GM19328 (cell line): ENCODE data around the gene CCDC197.
A peak's percentile ranks its signal among the peaks of the same experiment; 100 is the strongest.

ENCODE experiments used
- ATAC-seq: cut with Tn5 transposase; IDR thresholded peaks from one replicate; pipeline ENCODE4 v1.9.1; 2021; ENCODE audit warnings: mild to moderate bottlenecking, moderate library complexity; ENCODE audit not compliant: unreplicated experiment

Gene CCDC197

DNA sequence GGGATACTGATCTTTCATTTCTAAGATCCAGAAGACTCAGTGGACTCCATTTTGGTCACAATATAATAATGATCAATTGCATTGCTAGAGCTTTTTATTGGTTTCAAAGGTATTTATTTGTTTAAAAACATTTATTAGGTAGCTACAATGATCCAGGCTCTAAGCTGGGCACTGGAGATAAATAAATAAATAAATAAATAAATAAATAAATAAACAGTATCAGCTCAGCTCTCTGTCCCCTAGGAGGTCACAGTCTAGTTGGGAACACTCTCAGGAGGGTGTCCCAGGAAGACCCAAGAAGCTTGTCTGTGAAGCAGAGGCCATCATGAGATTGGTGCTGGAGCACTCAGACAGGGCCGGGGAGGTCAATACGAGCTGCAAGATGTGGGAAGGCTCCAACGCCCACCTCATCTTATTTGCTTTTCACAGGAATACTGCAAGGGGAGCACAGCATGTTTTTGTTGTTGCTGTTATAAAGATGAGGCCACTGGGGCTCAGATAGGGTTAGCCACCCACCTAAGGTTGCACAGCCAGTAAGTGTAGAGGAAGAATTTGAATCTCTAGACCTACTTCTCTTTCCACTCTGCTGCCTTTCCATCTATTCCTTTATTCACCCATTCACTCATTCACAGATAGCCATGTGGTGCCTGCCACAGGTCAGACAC lies 36.2 kb upstream of the CCDC197 start:
- no peak for ATAC-seq

- ATAC-seq = no peak
These were observed 35.5 kb upstream of the CCDC197 start for GRCh38 chr14:93961620-93962019.

DNA sequence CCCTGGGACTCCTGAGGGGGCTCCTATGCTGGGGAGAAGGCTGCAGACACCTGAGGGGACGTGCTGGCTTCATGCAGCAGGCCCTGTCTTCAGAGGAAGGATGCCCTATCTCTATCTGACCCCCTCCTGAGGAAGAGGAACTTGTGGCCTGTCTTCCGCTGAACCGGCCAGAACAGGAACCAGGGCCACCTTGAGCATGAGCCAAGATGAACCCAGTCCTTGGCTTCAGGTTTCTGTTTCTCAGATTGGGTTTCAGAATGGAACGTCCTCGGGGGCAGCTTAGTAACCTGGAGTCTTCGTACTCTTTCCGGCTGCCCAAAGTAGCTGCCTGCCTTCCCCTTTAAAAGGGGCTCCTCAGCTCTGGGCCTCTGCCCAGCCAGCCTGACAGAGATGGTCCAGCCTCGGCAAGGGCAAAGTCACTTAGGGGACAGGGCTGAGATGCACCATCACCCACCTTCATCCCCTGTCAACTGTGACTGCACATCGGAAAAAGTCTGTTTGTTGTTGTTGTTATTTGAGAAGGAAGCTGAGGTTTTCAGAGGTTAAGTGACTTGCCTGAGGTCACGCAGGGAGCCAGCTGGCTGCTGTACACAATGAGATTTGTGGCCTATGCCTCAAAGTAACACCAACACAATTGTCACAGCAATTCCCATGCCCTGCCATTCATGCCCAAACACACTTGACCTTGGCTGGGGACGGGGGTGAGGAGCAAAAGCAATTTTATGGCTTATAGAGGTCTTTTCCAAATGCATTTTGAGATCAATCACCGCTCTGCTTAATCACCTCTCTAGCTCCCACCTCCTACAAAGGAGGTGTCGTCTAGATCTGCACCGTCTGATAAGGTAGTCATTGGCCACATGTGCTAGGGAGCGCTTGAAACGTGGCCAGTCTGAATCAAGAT lies 34.1 kb upstream of the CCDC197 start:
- ATAC-seq = peak; percentile 50

GRCh38 chr14:93963692-93964091 lies 33.4 kb upstream of the CCDC197 start:
- no peak for ATAC-seq

GRCh38 chr14:93964281-93964680 lies 32.8 kb upstream of the CCDC197 start:
- ATAC-seq = no peak

- ATAC-seq = no peak
These were observed 32.2 kb upstream of the CCDC197 start for GRCh38 chr14:93964820-93965286.

GRCh38 chr14:93965287-93965821 lies 31.7 kb upstream of the CCDC197 start:
- no peak for ATAC-seq

GRCh38 chr14:93965946-93966474 lies 31.1 kb upstream of the CCDC197 start:
- ATAC-seq = no peak

GRCh38 chr14:93967637-93968250 lies 29.4 kb upstream of the CCDC197 start:
- ATAC-seq = peak; percentile 32

GRCh38 chr14:93969082-93969828 lies 27.8 kb upstream of the CCDC197 start:
- no peak for ATAC-seq

DNA sequence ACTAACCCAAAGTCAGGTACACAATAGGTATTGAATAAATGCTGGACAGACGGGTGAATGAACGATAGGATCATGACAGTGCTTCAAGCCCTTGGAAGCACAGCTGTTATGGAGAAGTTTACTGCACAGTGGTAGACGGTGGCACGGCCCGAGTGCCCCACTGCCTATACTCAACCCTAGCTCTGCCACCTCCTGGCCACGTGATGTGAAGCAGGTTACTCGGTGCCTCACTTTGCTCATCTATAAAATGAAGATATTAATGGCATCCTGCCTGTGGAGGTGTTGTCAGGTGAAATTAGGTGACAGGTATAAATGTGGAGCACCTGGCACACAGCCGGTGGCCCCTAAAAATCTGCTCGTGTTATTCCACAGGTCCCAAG lies 26.5 kb upstream of the CCDC197 start:
- ATAC-seq = no peak

DNA sequence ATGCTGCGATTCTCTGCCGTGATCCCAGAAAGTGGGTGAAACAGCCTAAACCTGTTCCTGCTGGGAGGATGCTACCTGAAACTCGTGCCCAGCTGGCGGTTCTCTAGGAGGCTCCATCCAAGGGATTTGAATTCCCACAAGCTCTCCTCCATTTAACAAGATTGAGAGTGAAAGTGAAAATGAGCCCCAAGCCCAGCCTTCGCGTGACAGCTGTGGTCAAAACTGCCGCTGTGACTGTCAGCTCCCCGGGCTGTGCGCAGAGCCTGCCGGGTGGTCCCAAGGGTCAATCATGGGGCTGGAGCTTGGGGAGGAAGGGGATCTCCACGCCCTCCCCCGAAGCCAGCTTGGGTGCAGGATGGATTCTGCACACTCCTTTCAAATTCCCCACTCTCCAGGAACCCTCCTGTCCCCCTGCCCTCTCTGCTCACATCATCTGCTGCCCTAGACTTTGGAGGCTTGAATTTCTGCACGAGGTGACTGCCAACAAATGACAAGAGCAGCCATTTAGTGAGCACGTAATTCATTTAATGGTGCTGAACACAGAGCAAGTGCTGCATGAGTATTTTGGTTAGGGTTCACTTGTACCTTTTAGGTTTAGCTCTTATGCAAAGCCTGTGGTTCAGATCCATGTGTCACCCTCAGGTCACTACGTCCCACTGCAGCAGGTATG lies 26.0 kb upstream of the CCDC197 start:
- ATAC-seq = peak; percentile 41

DNA sequence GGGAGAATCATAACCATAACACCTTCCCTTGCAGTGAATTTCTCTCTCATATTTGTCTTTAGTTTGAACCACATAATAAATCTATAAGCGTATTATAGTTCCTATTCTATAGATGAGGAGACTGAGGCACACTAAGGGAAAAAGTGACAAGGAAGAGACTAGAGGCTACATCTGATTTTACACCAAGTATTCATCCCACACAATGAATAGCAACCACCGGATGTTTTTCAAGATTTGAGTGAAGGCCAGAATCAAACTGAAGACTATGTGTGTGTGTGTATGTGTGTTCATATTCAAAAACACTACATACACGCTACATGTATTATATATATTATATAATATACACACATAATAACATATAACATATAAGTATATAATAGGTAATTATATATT lies 25.5 kb upstream of the CCDC197 start:
- no peak for ATAC-seq

DNA sequence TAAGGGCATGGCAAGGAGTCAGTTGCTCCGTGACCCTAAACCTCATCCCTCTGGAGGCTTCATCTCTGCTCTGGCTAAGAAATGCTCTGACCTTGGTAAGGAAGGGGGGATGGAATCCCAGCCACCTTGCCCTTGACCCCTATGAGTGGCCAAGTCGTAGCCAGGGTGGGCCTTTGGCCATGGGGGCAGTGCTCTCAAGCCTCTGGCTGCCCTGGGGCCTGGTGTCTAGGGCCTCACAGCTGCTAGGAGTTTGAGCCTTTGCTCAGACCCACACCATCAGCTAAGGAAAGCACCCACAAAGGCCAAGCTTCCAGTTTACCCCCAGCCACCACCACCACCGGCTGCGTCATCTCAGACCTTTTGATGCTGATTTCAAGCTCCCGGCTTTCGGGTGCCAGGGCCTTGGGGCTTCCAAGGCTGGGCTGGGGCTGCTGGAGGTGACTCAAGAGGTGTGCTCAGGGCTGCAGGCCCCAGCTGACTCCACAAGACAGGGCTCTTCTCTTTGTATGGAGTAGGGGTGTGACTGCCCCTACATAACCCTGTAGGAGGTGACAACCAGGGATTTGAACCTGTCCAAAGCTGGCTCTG lies 24.4 kb upstream of the CCDC197 start:
- no peak for ATAC-seq

DNA sequence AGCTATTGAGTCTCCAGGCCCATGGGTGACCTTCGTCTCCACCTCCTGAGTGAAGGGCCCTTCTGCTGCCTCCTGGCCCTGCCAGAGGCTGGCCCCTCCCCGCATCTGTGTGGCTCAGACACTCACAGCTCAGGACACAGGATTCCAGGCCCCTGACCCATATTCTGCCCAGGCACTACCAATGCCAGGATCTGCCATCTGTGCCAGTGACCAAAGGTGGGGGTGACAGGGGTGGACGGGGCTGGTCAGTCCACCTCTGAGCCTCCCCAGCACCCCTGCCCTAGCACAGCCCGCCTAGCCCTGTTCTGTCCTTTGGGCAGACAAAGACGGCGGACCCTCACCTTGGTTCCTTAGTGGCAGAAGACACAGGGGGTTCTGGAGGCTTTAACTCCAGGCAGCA lies 23.5 kb upstream of the CCDC197 start:
- ATAC-seq = no peak

DNA sequence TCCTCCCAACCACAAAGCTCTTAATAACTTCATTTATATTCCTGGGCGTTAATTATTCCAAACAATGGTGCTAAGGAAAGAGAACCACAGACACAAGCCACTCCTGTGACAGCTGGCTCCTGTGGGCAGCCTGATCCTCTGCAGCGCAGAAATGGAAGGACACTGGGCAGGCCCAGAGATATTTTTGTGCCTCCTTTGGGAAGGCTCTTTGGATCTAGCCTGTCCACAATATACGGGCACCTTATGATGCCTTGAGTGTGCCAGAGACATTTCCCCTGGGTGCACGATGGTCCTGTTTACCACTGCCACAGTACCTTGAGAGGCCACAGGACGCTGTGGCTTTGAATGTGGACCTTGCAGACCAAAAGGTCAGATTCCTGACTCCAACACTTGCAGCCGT lies 22.8 kb upstream of the CCDC197 start:
- ATAC-seq = no peak

GRCh38 chr14:93974833-93975232 lies 22.3 kb upstream of the CCDC197 start:
- no peak for ATAC-seq

GRCh38 chr14:93975791-93976476 lies 21.2 kb upstream of the CCDC197 start:
- peak; percentile 67 for ATAC-seq

DNA sequence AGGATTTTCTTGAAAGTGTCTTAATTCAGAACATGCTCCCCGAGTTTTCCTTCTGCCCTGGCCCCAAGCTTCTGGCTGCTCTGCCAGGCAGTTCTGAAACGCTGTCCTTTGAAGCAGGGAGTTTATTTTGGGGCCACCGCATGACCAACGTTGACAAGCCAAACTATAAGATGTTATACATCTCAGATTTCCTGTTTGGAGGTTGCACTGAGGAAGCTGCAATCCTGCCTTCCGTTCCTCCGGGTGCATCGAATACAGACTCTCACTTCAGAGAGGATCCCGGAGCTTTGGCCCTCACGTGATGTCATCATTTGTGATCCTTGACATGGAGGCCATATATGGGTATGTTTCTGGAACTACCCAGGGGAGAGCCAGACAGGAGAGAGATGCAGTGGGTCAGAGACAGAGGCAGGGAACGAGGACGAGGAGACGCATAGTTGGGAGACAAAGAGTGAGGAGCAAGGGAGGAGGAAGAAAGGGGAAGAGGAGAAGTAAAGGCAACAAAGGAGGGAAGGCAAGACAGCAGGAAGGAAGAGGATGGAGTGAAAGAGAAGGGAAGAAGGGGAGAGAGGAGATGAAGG lies 20.5 kb upstream of the CCDC197 start, which contains the start of gene ASB2:
Gene ASB2, minus strand, starts transcription at position 94 of the 581 bp plus-strand sequence. CDS start 12,031 bp downstream, outside the sequence.
- no peak for ATAC-seq
